ENCODE data around the gene KRT31. TPM values are rescaled to one million over a fixed set of nuclear protein-coding genes. Genes with fewer than 3 reads are reported as not detected.

KRT31 gene
- total and polyA plus RNA-seq, 2 of the 8 experiments (the other 6 are each of a cell fraction or from before 2014, with no cell fraction given), result not detected

GRCh38 chr17:41440531-41441033 lies 43.2 kb upstream of the KRT31 start, which contains the start of gene KRT38 (continued):
- TF ChIP-seq CHD7 (IDR thresholded peaks at IDR 0.05; ENCODE audit: insufficient replicate concordance, low read length) (no peak), SP4 (IDR thresholded peaks at IDR 0.05; ENCODE audit: low read length) (no peak), POU5F1 (IDR thresholded peaks at IDR 0.05; ENCODE audit: low read depth, low read length) (no peak), KDM5A (IDR thresholded peaks at IDR 0.05; ENCODE audit: low read length) (no peak), SIN3A (conservative IDR thresholded peaks at IDR 0.05 in 1 of 2, IDR thresholded peaks at IDR 0.05 in 1 of 2; ENCODE audit: low read depth in 1 of 2, low read length in 2 of 2) (no peak), JUND (IDR thresholded peaks at IDR 0.05; ENCODE audit: low read length) (no peak), EP300 (IDR thresholded peaks at IDR 0.05; ENCODE audit: borderline replicate concordance in 1 of 2, low read depth in 2 of 2, low read length in 2 of 2) (no peak), MAFK (IDR thresholded peaks at IDR 0.05; ENCODE audit: low read depth, low read length) (no peak), TAF7 (optimal IDR thresholded peaks at IDR 0.05; ENCODE audit: borderline replicate concordance, low read depth, low read length) (no peak), BACH1 (IDR thresholded peaks at IDR 0.05; ENCODE audit: low read length) (no peak)
